ENCODE measurements around the gene CTIF. TPM values are rescaled to one million over a fixed set of nuclear protein-coding genes. Genes with fewer than 3 reads are reported as not detected.

CTIF gene
- total RNA-seq, 4 donors from 2014 or later, result 16.6 to 116 (median 34.5) TPM

GRCh38 chr18:48762836-48763718, 224.2 kb downstream of the CTIF start:
- TF ChIP-seq POLR2A (IDR thresholded peaks at IDR 0.05) (no peak), CTCF (IDR thresholded peaks at IDR 0.05) (no peak)
- H3K36me3 ChIP-seq, result peaks cover 0 to 11% (median 0%) of the 10 kb centered on the region in 3 donors
- no peak overlapping the region for H3K4me3 ChIP-seq
- H3K27ac ChIP-seq, result no peak overlapping the region
- no peak for DNase-seq
- no peaks in the 10 kb centered on the region for H3K9me3 ChIP-seq
- no peaks in the 10 kb centered on the region for H3K27me3 ChIP-seq
- peaks cover 0 to 10% (median 0%) of the 10 kb centered on the region in 4 donors for H3K4me1 ChIP-seq

- H3K4me3 ChIP-seq, result no peak overlapping the region
- H3K27me3 ChIP-seq, result no peaks in the 10 kb centered on the region
- no peak for TF ChIP-seq CTCF (IDR thresholded peaks at IDR 0.05)
- H3K4me1 ChIP-seq, result peaks cover 0 to 10% (median 0%) of the 10 kb centered on the region in 4 donors
- no peak overlapping the region for H3K27ac ChIP-seq
- no peaks in the 10 kb centered on the region for H3K9me3 ChIP-seq
- no peak for DNase-seq
- H3K36me3 ChIP-seq, result peaks cover 0 to 5% (median 0%) of the 10 kb centered on the region in 3 donors
Observed at GRCh38 chr18:48763719-48764100, 224.9 kb downstream of the CTIF start.

GRCh38 chr18:48765053-48765452, 226.2 kb downstream of the CTIF start:
- H3K4me3 ChIP-seq, result no peak overlapping the region
- H3K27me3 ChIP-seq, result no peaks in the 10 kb centered on the region
- H3K4me1 ChIP-seq, result peaks cover 0 to 10% (median 0%) of the 10 kb centered on the region in 4 donors
- no peak for TF ChIP-seq POLR2A (IDR thresholded peaks at IDR 0.05)
- no peak for TF ChIP-seq CTCF (IDR thresholded peaks at IDR 0.05)
- DNase-seq, result no peak
- H3K9me3 ChIP-seq, result no peaks in the 10 kb centered on the region
- no peaks in the 10 kb centered on the region for H3K36me3 ChIP-seq
- H3K27ac ChIP-seq, result no peak overlapping the region

DNA sequence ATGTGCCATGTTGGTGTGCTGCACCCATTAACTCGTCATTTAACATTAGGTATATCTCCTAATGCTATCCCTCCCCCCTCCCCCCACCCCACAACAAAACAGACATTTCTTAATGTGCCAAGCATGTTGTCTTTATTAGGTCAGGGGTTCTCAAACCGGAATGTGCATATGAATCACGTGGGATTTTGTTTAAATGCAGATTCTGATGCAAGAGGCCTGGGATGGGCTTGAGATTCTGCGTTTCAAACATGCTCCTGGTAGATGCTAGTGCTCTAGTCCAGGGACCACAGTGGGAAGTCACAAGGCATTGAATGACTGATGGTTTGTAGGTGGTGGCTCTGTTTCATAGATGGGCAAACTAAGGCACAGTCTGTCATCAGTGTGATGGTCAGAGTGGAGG, 227.2 kb downstream of the CTIF start:
- H3K36me3 ChIP-seq, result no peaks in the 10 kb centered on the region
- peak overlapping the region in 1 of 4 donors; percentile 61 for H3K27ac ChIP-seq
- TF ChIP-seq POLR2A (IDR thresholded peaks at IDR 0.05), result no peak

DNA sequence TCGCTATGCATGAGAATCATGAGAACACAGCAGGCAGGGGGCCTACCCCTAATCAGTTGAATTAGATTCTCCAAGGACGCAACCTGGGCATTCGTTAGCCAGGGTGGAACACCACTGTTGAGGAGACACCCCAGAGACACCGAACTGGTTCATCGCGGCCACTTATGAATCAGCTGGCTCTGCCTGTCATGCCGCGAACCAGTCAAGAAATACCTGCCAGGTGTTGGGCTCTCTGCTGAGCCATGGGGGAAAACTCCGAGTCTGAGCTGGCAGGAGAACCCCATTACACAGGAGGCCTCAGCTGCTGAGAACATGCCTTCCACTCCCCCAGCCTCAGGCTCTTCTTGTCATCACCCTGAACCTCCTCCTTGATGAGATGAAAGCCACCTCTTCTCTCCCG, 227.7 kb downstream of the CTIF start:
- H3K4me1 ChIP-seq, result peaks cover 0 to 4% (median 0%) of the 10 kb centered on the region in 4 donors
- TF ChIP-seq CTCF (IDR thresholded peaks at IDR 0.05), result no peak
- no peak for TF ChIP-seq POLR2A (IDR thresholded peaks at IDR 0.05)
- H3K27ac ChIP-seq, result peak overlapping the region in 1 of 4 donors; percentile 61

More for the DNA sequence above, 227.2 kb downstream of the CTIF start:
- Histone ChIP-seq H3K9me3 (no peaks in the 10 kb centered on the region), H3K4me1 (peaks cover 0 to 9% (median 0%) of the 10 kb centered on the region in 4 donors), H3K27me3 (no peaks in the 10 kb centered on the region), H3K4me3 (no peak overlapping the region)
- no peak for DNase-seq

GRCh38 chr18:48767090-48767690, 228.4 kb downstream of the CTIF start:
- Histone ChIP-seq H3K27ac (peak overlapping the region in 1 of 4 donors; percentile 61), H3K36me3 (no peaks in the 10 kb centered on the region), H3K4me3 (no peak overlapping the region), H3K27me3 (no peaks in the 10 kb centered on the region), H3K4me1 (peaks cover 0 to 4% (median 0%) of the 10 kb centered on the region in 4 donors), H3K9me3 (no peaks in the 10 kb centered on the region)
- TF ChIP-seq POLR2A (IDR thresholded peaks at IDR 0.05) (no peak), CTCF (IDR thresholded peaks at IDR 0.05) (no peak)
- no peak for DNase-seq

More for the DNA sequence above, 227.7 kb downstream of the CTIF start:
- Histone ChIP-seq H3K27me3 (no peaks in the 10 kb centered on the region), H3K36me3 (no peaks in the 10 kb centered on the region), H3K4me3 (no peak overlapping the region), H3K9me3 (no peaks in the 10 kb centered on the region)
- no peak for DNase-seq
